Measurements from ENCODE around the gene PAX2. TPM values are rescaled to one million over a fixed set of nuclear protein-coding genes. Genes with fewer than 3 reads are reported as not detected.

The PAX2 gene
- total and polyA plus RNA-seq, 2 of the 8 experiments (the other 6 are each of a cell fraction or from before 2014, with no cell fraction given): 0.02 TPM; not detected in 1

GRCh38 chr10:100731407-100732240 is 13.8 kb upstream of the PAX2 start:
- Histone ChIP-seq H3K14ac (ENCODE audit: insufficient read length) (no peak overlapping the region), H3K23ac (ENCODE audit: insufficient read length) (no peak overlapping the region), H3K36me3 (ENCODE audit: control insufficient read depth in 2 of 4, insufficient read depth in 4 of 4, low read length in 3 of 4) (peaks cover 0 to 10% (median 0%) of the 10 kb centered on the region in 4 experiments; a peak in 1 of 8 replicates), H3K79me1 (ENCODE audit: low read depth, low read length) (no peaks in the 10 kb centered on the region), H3K79me2 (ENCODE audit: control insufficient read depth in 1 of 2, insufficient read depth in 2 of 2, low read length in 2 of 2) (no peaks in the 10 kb centered on the region), H2BK12ac (ENCODE audit: low read depth, low read length) (peak overlapping the region; percentile 55; the same call in 1 of the 2 replicates), H4K91ac (replicated peaks; ENCODE audit: insufficient read length, low read length) (no peak overlapping the region), H2BK5ac (ENCODE audit: low read depth, low read length) (no peak overlapping the region; the same call in 1 of the 2 replicates), H2AK5ac (ENCODE audit: low read depth, low read length) (no peak overlapping the region), H3K27ac (ENCODE audit: low read depth, low read length) (no peak overlapping the region), H3K4me3 (ENCODE audit: extremely low read depth in 1 of 4, insufficient read depth in 2 of 4, low read depth in 3 of 4, low read length in 4 of 4) (peak overlapping the region in 1 of 4 experiments; percentile 48; a peak in 1 of 8 replicates), H3K9me3 (ENCODE audit: insufficient read depth in 2 of 2, low read depth in 1 of 2, low read length in 1 of 2) (no peaks in the 10 kb centered on the region), H3K9ac (replicated peaks in 1 of 4; ENCODE audit: extremely low read depth in 1 of 4, low read depth in 3 of 4, low read length in 3 of 4) (no peak overlapping the region), H3K23me2 (ENCODE audit: low read depth, low read length) (peaks cover 8% of the 10 kb centered on the region; the same call in 1 of the 2 replicates), H4K5ac (ENCODE audit: insufficient read length, low read depth, low read length) (no peak overlapping the region), H3K27me3 (replicated peaks in 1 of 4; ENCODE audit: control insufficient read depth in 3 of 4, extremely low read depth in 1 of 4, insufficient read depth in 3 of 4, low read length in 3 of 4) (peaks cover 95 to 99% (median 97%) of the 10 kb centered on the region in 4 experiments), H4K20me1 (replicated peaks in 1 of 2; ENCODE audit: control insufficient read depth in 1 of 2, insufficient read depth in 2 of 2, low read length in 2 of 2) (peaks cover 25 to 44% of the 10 kb centered on the region in 2 experiments), H3K4me2 (ENCODE audit: insufficient read depth in 1 of 2, low read depth in 2 of 2, low read length in 2 of 2) (peak overlapping the region; percentile 31 to 62; a peak in 2 of 4 replicates), H2AFZ (ENCODE audit: low read length) (no peak overlapping the region), H2BK15ac (ENCODE audit: low read length) (no peak overlapping the region), H4K8ac (ENCODE audit: extremely low read depth, insufficient read depth, low read length) (no peak overlapping the region; the same call in 1 of the 2 replicates), H2BK20ac (ENCODE audit: low read length) (no peak overlapping the region), H3K18ac (ENCODE audit: extremely low read depth, low read length) (no peak overlapping the region), H3K4ac (replicated peaks; ENCODE audit: insufficient read length, low read depth, low read length) (no peak overlapping the region), H3K56ac (replicated peaks; ENCODE audit: insufficient read length, low read depth, low read length) (no peak overlapping the region), H3K4me1 (replicated peaks in 1 of 4; ENCODE audit: control insufficient read depth in 3 of 4, insufficient read depth in 4 of 4, low read length in 3 of 4) (peaks cover 4 to 15% (median 10%) of the 10 kb centered on the region in 4 experiments), H2BK120ac (replicated peaks; ENCODE audit: low read depth, low read length) (no peak overlapping the region)
- CTCF ChIA-PET (ENCODE audit: partially characterized antibody): interaction anchor here (1.4 kb wide), 1 partner anchor 9 kb away, joined by 7 read pairs; no protein-coding TSS in a partner anchor
- FAIRE-seq: no peak
- POLR2A ChIA-PET (ENCODE audit: partially characterized antibody): no interaction called here
- WGBS, 2 experiments (ENCODE audit: extremely low coverage in 1 of 2, insufficient coverage in 1 of 2, insufficient read length in 1 of 2, insufficient replicate concordance in 2 of 2, low coverage in 1 of 2, low lambda C conversion rate in 2 of 2, missing lambda C conversion rate in 1 of 2): 6% methylated on average over 24 of the region's 24 CpGs; no CpG with 5 or more reads in 1 of the 2 experiments
- DNase-seq (ENCODE audit: low read depth in 1 of 2, low spot score in 2 of 2): peak in 1 of 2 experiments; percentile 55
- TF ChIP-seq RNF2 (IDR thresholded peaks at IDR 0.05; ENCODE audit: borderline replicate concordance, low read depth, low read length, missing control alignments, poor library complexity, severe bottlenecking): peak; percentile 41
- peak; percentile 13 for TF ChIP-seq CTBP2 (IDR thresholded peaks at IDR 0.05; ENCODE audit: borderline replicate concordance, insufficient read depth, insufficient read length, low read length)
- TF ChIP-seq EZH2 (IDR thresholded peaks at IDR 0.05; ENCODE audit: low read depth, low read length, severe bottlenecking): peak; percentile 89
- no peak for TF ChIP-seq RXRA (IDR thresholded peaks at IDR 0.05; ENCODE audit: insufficient read depth, low read depth, low read length)
- TF ChIP-seq SUZ12 (IDR thresholded peaks at IDR 0.05; ENCODE audit: low read length): peak; percentile 93
- TF ChIP-seq SIRT6 (IDR thresholded peaks at IDR 0.05; ENCODE audit: low read length): no peak

Data from H1 (cell line).